ENCODE measurements around the gene CNTN2.

Gene CNTN2

DNA sequence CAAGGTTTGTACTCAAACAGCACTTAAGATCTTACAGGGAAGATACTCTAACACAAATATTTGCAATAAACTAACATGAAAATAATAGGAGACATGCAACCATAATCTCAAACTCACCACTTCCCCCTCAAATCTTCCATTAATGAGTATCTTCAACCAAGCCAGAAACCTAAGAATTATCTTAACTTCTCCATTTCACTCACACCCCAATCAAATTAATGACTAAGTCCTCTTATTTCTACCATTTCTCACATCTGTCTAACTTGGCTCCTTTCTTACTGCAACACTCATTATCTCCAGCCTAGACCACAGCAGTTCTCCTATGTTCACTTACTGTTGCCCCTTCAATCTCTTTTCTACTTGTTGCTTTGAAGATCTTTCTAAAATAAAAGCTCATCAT, 68.3 kb downstream of the CNTN2 start:
- TF ChIP-seq, protein P1, sequence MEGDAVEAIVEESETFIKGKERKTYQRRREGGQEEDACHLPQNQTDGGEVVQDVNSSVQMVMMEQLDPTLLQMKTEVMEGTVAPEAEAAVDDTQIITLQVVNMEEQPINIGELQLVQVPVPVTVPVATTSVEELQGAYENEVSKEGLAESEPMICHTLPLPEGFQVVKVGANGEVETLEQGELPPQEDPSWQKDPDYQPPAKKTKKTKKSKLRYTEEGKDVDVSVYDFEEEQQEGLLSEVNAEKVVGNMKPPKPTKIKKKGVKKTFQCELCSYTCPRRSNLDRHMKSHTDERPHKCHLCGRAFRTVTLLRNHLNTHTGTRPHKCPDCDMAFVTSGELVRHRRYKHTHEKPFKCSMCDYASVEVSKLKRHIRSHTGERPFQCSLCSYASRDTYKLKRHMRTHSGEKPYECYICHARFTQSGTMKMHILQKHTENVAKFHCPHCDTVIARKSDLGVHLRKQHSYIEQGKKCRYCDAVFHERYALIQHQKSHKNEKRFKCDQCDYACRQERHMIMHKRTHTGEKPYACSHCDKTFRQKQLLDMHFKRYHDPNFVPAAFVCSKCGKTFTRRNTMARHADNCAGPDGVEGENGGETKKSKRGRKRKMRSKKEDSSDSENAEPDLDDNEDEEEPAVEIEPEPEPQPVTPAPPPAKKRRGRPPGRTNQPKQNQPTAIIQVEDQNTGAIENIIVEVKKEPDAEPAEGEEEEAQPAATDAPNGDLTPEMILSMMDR (conservative IDR thresholded peaks at IDR 0.05) = no peak
- no peak for TF ChIP-seq ZFX (IDR thresholded peaks at IDR 0.05)
- H3K27ac ChIP-seq = no peak overlapping the region

DNA sequence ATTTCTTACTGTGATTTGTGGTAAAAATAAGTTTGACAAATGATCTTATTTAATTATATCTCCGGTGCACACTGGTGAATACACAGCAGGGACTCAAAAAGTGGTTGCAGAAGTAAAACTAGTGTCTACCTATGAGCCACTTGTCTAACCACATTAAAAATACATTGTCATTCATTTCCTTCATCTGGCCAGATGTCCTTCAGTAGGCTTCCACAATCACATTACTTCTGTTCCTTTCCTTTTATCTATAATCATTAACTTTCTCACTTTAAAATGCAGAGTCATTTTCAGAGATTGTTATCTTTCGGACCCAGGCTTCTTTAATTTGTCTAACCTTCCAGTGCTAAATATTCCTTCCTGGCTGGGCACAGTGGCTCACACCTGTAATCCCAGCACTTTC, 75.7 kb downstream of the CNTN2 start:
- H3K27ac ChIP-seq = no peak overlapping the region
- no peak for TF ChIP-seq ZFX (IDR thresholded peaks at IDR 0.05)
- TF ChIP-seq, protein P1 (conservative IDR thresholded peaks at IDR 0.05) = no peak

DNA sequence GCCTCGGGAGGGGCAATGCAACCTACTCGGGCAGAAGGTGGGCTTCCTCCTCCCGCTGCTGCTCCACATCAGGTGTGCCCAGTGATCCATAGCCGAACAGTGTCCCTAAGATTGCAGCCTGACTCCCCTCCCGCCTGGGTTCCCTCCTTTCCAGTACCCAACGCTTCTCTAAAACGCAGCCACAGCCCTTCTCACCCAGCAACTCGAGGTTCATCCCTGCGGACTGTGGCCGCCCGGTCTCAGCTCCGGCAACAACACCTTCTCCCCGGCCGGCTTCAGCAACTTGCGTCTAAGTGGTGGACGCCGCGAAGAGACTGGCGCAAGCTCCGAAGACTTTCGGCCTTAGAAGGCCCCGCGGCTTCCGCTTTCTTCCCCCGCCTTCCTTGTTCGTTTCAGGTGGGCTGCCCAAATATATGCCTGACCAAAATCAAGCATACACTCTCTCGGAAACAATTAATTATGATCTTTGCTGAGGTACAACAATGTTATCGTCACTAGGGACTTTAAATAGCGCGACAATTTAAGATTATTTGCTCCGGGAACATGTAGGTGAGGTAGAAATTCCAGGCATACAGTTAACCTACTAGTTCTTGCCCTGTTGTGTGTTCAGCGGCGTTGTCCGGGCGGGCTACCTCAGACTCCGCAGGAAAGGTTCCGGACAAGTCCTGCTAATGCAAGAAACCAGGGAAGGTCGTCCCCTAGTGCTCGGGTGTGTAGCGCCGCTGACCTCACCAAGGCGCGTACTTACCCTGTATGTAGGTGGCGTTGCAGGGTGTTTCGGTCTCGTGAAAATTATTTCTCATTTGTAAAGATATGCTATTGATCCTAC, 78.9 kb downstream of the CNTN2 start, which contains the start of gene RBBP5:
Gene RBBP5 (minus strand): TSS at position 319 of the 829 bp plus-strand sequence. CDS start 105 bp downstream, at position 214.
- H3K27ac ChIP-seq = peak within 1 kb of the TSS; percentile 83
- no peak for TF ChIP-seq ZFX (IDR thresholded peaks at IDR 0.05)
- TF ChIP-seq, protein P1 (conservative IDR thresholded peaks at IDR 0.05) = peak; percentile 92

DNA sequence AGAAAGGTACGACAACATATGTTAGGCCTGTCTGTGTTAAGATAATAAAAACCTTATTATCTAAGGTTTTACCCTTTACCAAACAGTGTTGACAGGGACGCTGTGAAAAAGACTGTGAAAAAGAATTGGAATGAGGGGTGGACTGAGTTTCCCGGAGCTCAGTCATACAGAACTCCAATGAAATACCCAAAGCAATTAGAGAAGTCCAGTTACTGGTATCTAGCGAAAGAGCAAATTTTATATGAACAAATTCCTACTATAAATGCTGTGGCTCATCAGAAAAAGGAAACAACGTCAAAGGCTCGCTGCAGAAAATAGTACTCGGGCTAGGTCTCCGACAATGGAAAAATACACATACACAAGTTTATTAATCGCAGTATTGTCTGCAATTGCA, 79.5 kb downstream of the CNTN2 start:
- peak overlapping the region; percentile 83 for H3K27ac ChIP-seq
- no peak for TF ChIP-seq ZFX (IDR thresholded peaks at IDR 0.05)
- TF ChIP-seq, protein P1 (conservative IDR thresholded peaks at IDR 0.05) = peak; percentile 77

DNA sequence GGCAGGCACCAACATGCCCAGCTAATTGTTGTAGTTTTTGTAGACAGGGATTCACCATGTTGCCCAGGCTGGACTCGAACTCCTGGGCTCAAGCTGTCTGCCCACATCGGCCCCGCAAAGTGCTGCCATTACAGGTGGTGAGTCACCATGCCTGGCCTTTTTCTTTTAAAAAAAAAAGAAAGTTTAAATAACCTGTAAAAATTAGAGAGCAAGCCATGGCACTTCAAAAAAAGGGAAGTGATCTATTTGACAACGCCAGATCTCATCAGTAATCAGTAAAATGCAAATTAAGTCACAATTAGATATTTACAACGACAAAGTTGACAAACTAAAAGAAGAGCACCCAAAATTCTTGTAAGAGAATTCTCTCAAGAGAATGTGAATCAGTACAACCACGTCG, 81.7 kb downstream of the CNTN2 start:
- TF ChIP-seq, protein P1 (conservative IDR thresholded peaks at IDR 0.05) = no peak
- no peak for TF ChIP-seq ZFX (IDR thresholded peaks at IDR 0.05)
- H3K27ac ChIP-seq = no peak overlapping the region

DNA sequence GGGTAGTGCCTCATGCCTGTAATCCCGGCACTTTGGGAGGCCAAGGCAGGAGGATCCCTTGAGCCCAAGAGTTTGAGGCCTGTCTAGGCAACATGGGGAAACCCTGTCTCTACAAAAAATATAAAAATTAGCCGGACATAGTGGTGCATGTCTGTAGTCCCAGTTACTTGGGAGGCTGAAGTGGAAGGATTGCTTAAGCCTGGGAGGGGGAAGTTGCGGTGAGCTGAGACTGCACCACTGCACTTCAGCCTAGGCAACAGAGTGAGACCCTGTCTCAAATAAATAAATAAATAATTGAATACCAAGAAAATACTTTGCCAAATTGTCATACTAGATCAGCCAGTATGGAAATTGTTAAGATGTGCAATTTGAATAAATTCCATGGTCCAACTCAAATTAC, 84.6 kb downstream of the CNTN2 start:
- TF ChIP-seq, protein P1 (conservative IDR thresholded peaks at IDR 0.05) = no peak
- no peak overlapping the region for H3K27ac ChIP-seq
